IMR-90 (cell line): Measurements from ENCODE around the gene KAT6B.

Experiments used
- BHLHE40 ChIP-seq: fragments of 150-350 bp; IDR thresholded peaks from 2 replicates; pipeline ENCODE4 v1.6.1; 2016; ENCODE audit warnings: mild to moderate bottlenecking, low read depth, low read length
- CEBPB ChIP-seq: IDR thresholded peaks from 2 replicates; pipeline ENCODE4 v1.6.1; 2012; ENCODE audit warnings: low read depth, low read length, improper control_type of control experiment
- FOS ChIP-seq: fragments of 150-350 bp; IDR thresholded peaks from 2 replicates; pipeline ENCODE4 v1.6.1; 2016; ENCODE audit warnings: low read depth, low read length
- MAFK ChIP-seq: IDR thresholded peaks from 2 replicates; pipeline ENCODE4 v1.6.1; 2012; ENCODE audit warnings: low read depth, low read length, improper control_type of control experiment
- MAZ ChIP-seq: IDR thresholded peaks from 2 replicates; pipeline ENCODE4 v1.6.1; 2012; ENCODE audit warnings: low read depth, mild to moderate bottlenecking, low read length, improper control_type of control experiment, moderate library complexity, borderline replicate concordance
- NFE2L2 ChIP-seq: fragments of 150-350 bp; IDR thresholded peaks from 2 replicates; pipeline ENCODE4 v1.6.1; 2016; ENCODE audit warnings: low read depth, mild to moderate bottlenecking, low read length
- POLR2A ChIP-seq: IDR thresholded peaks from 2 replicates; pipeline ENCODE4 v1.6.1; 2012; ENCODE audit warnings: mild to moderate bottlenecking, low read depth, low read length
- RAD21 ChIP-seq: IDR thresholded peaks from 2 replicates; pipeline ENCODE4 v1.6.1; 2012; ENCODE audit warnings: low read length, improper control_type of control experiment
- RCOR1 ChIP-seq: IDR thresholded peaks from 2 replicates; pipeline ENCODE4 v1.6.1; 2012; ENCODE audit warnings: mild to moderate bottlenecking, low read length, improper control_type of control experiment; ENCODE audit not compliant: insufficient replicate concordance
- RFX5 ChIP-seq: IDR thresholded peaks from 2 replicates; pipeline ENCODE4 v1.8.0; 2012; ENCODE audit warnings: low read depth, mild to moderate bottlenecking, low read length, moderate library complexity
- SMC3 ChIP-seq: fragments of 150-350 bp; IDR thresholded peaks from 2 replicates; pipeline ENCODE4 v1.6.1; 2016; ENCODE audit warnings: low read depth, mild to moderate bottlenecking, antibody characterized with exemption, low read length, moderate library complexity
- TF ChIP-seq, protein P1 (sequence below): conservative IDR thresholded peaks from 2 replicates; pipeline ENCODE4 v1.5.1; 2012; ENCODE audit warnings: mild to moderate bottlenecking, low read depth, low read length, improper control_type of control experiment
- TF ChIP-seq, protein P2 (sequence below): fragments of 150-350 bp; IDR thresholded peaks from 2 replicates; pipeline ENCODE4 v1.6.1; 2016; ENCODE audit warnings: low read depth, mild to moderate bottlenecking, low read length, moderate library complexity, borderline replicate concordance
- TF ChIP-seq, protein P3 (sequence below): fragments of 150-350 bp; IDR thresholded peaks from 2 replicates; pipeline ENCODE4 v1.6.1; 2017; ENCODE audit warnings: mild to moderate bottlenecking, antibody characterized with exemption, low read length, low read depth

- TF ChIP-seq MAFK (no peak), POLR2A (no peak), FOS (no peak), CEBPB (no peak), MAZ (no peak), RFX5 (no peak), RAD21 (no peak), BHLHE40 (no peak), SMC3 (no peak), RCOR1 (no peak), NFE2L2 (no peak)
- TF ChIP-seq, protein P1, sequence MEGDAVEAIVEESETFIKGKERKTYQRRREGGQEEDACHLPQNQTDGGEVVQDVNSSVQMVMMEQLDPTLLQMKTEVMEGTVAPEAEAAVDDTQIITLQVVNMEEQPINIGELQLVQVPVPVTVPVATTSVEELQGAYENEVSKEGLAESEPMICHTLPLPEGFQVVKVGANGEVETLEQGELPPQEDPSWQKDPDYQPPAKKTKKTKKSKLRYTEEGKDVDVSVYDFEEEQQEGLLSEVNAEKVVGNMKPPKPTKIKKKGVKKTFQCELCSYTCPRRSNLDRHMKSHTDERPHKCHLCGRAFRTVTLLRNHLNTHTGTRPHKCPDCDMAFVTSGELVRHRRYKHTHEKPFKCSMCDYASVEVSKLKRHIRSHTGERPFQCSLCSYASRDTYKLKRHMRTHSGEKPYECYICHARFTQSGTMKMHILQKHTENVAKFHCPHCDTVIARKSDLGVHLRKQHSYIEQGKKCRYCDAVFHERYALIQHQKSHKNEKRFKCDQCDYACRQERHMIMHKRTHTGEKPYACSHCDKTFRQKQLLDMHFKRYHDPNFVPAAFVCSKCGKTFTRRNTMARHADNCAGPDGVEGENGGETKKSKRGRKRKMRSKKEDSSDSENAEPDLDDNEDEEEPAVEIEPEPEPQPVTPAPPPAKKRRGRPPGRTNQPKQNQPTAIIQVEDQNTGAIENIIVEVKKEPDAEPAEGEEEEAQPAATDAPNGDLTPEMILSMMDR = no peak
- TF ChIP-seq, protein P2, sequence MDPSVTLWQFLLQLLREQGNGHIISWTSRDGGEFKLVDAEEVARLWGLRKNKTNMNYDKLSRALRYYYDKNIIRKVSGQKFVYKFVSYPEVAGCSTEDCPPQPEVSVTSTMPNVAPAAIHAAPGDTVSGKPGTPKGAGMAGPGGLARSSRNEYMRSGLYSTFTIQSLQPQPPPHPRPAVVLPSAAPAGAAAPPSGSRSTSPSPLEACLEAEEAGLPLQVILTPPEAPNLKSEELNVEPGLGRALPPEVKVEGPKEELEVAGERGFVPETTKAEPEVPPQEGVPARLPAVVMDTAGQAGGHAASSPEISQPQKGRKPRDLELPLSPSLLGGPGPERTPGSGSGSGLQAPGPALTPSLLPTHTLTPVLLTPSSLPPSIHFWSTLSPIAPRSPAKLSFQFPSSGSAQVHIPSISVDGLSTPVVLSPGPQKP = no peak
- TF ChIP-seq, protein P3, sequence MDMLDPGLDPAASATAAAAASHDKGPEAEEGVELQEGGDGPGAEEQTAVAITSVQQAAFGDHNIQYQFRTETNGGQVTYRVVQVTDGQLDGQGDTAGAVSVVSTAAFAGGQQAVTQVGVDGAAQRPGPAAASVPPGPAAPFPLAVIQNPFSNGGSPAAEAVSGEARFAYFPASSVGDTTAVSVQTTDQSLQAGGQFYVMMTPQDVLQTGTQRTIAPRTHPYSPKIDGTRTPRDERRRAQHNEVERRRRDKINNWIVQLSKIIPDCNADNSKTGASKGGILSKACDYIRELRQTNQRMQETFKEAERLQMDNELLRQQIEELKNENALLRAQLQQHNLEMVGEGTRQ = no peak
Measured at GRCh38 chr10:74901301-74901700, 74.9 kb downstream of the KAT6B start.
